Muscle of back (tissue), 11 donors: ENCODE measurements around the gene LYPD6B. TPM values are rescaled to one million over a fixed set of nuclear protein-coding genes. Genes with fewer than 3 reads are reported as not detected.

Experiments used
- DNase-seq, 3 donors: peaks; one replicate each; pipeline versions ENCODE4 v3.0.0 to v3.0.0-alpha.2; 2013
- polyA plus RNA-seq, 10 donors: library from polyadenylated mRNA; unstranded; fragments of 120-200 nt; gene quantifications; one replicate each; pipeline ENCODE4 v1.2.1, GENCODE V29; 2013; ENCODE audit not compliant: insufficient read length in 10 of 10

LYPD6B gene
- polyA plus RNA-seq, 10 donors: 0.16 to 7.2 (median 0.40) TPM; not detected in 4

GRCh38 chr2:149156971-149157740 lies 118.7 kb downstream of the LYPD6B start:
- no peak for DNase-seq

GRCh38 chr2:149158957-149159356 lies 120.5 kb downstream of the LYPD6B start:
- no peak for DNase-seq

- DNase-seq: no peak
Observed at GRCh38 chr2:149160195-149160594, 121.7 kb downstream of the LYPD6B start.

GRCh38 chr2:149160701-149161217 lies 122.3 kb downstream of the LYPD6B start:
- DNase-seq: no peak

- no peak for DNase-seq
Observed at GRCh38 chr2:149161481-149162225, 123.2 kb downstream of the LYPD6B start.

GRCh38 chr2:149164296-149164695 lies 125.8 kb downstream of the LYPD6B start:
- no peak for DNase-seq

GRCh38 chr2:149164827-149165226 lies 126.3 kb downstream of the LYPD6B start:
- no peak for DNase-seq

GRCh38 chr2:149167001-149167780 lies 128.7 kb downstream of the LYPD6B start:
- DNase-seq: no peak

- DNase-seq: no peak
Observed at GRCh38 chr2:149167941-149168340, 129.4 kb downstream of the LYPD6B start.

- DNase-seq: no peak
Observed at GRCh38 chr2:149169656-149170055, 131.2 kb downstream of the LYPD6B start.

GRCh38 chr2:149170156-149170555 lies 131.7 kb downstream of the LYPD6B start:
- DNase-seq: no peak

GRCh38 chr2:149170911-149171310 lies 132.4 kb downstream of the LYPD6B start:
- DNase-seq: no peak

- DNase-seq: no peak
Observed at GRCh38 chr2:149173220-149173619, 134.7 kb downstream of the LYPD6B start.

- no peak for DNase-seq
Observed at GRCh38 chr2:149175956-149176355, 137.5 kb downstream of the LYPD6B start.

GRCh38 chr2:149178612-149179011 lies 140.1 kb downstream of the LYPD6B start:
- no peak for DNase-seq

GRCh38 chr2:149180226-149180875 lies 141.9 kb downstream of the LYPD6B start:
- peak in 1 of 3 donors; percentile 12 for DNase-seq

- DNase-seq: no peak
Observed at GRCh38 chr2:149183187-149183586, 144.7 kb downstream of the LYPD6B start.

- DNase-seq: no peak
Observed at GRCh38 chr2:149184991-149185390, 146.5 kb downstream of the LYPD6B start.

- no peak for DNase-seq
Observed at GRCh38 chr2:149185942-149186490, 147.5 kb downstream of the LYPD6B start.

- DNase-seq: no peak
Observed at GRCh38 chr2:149187057-149187456, 148.6 kb downstream of the LYPD6B start.

GRCh38 chr2:149188291-149188690 lies 149.8 kb downstream of the LYPD6B start:
- DNase-seq: no peak
